Activated CD4-positive, alpha-beta T cell treated with anti-CD3 and anti-CD28 coated beads for 24 hours (primary cell): ENCODE measurements around the gene KLC3.
A peak's percentile ranks its signal among the peaks of the same experiment; 100 is the strongest.

Experiments used
- DNase-seq, 2 donors: peaks; one replicate each; pipeline ENCODE4 v3.0.0-alpha.2; 2020; ENCODE audit warnings: low read depth in 2 of 2

The KLC3 gene

GRCh38 chr19:45370410-45371204 is 30.1 kb downstream of the KLC3 start, which contains the start of gene ERCC2:
Gene ERCC2, minus strand, starts transcription at chr19:45370573. Its CDS starts 33 bp downstream, at chr19:45370540.
- peak; percentile 99 to 100 for DNase-seq

- DNase-seq = no peak
Measured at GRCh38 chr19:45376045-45376724, 35.6 kb downstream of the KLC3 start.

DNA sequence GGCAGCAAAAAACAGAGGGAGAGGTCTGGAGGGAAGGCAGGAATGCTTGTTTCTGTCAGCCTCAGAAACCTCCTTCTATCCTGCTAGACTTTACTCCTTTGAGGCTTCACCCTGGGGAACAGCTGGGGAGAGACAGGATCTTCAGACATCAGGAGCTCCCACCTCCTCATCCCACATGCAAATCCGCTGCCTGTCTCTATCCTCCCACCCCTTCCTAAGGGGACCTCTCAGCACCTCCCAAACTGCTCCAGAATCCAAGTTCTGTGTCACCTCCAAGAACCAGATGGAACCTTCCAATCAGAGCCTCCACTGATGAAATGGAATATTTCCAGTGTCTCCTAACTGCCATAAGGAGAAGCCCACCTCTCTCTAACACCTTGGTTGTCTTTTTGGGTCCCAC is 39.6 kb downstream of the KLC3 start:
- DNase-seq = no peak

GRCh38 chr19:45382426-45382825 is 41.9 kb downstream of the KLC3 start:
- no peak for DNase-seq

- DNase-seq = no peak
Measured at GRCh38 chr19:45385392-45386221, 45.1 kb downstream of the KLC3 start.

DNA sequence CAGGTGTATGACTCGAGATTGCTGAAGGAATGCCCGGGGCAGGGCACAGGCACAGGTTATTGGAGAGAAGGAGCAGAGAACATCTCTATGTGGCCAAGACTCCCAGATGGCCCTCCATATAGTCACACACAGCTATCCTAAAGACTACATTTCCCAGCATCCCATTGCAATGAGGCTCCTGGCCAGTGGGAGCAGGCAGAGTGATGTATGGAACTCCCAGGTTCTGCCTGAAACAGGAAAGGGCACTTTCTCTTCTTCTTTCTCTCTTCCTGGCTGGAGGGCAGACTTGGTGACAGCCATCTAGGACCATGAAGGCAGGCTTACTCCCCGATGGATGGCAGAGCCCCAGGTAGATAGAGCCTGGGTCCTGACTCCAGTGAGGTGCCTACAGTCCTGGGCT is 50.8 kb downstream of the KLC3 start:
- no peak for DNase-seq

DNA sequence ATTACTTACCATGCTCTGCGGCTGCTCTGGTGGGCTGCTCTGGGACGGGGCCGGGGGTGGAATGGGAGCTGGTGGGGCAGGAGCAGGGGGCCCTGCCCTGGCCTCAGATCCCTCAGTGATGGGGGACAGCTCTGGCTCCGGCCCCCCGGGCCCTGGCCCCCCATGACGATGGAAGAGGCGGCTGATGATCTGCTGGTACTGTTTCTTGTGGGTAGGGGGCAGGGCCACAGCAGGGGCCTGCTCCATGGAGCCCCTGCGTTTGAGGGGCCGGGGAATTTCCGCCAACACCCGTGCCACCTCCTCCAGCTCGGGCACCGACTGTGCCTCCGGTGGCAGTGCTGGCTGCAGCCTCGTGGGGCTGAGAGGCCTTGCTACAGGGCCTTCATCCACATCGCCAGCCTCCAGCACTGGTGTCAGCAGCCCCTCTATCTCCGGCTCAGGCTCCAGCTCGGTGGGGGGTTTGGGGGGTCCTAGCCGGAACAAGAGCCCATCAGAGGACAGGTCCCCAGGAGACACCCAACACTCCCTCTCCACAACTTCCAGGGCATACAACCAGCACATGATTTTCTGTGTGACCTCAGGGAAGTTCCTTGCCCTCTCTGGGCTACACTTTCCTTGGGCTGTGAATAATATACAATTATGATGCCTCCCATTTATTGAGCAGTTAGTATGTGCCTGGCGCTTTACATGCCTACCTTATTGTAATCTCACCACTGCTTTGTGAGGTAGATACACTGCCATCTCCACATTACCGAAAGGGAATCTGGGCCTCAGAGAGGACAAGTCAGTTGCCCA is 51.5 kb downstream of the KLC3 start:
- DNase-seq = no peak

DNA sequence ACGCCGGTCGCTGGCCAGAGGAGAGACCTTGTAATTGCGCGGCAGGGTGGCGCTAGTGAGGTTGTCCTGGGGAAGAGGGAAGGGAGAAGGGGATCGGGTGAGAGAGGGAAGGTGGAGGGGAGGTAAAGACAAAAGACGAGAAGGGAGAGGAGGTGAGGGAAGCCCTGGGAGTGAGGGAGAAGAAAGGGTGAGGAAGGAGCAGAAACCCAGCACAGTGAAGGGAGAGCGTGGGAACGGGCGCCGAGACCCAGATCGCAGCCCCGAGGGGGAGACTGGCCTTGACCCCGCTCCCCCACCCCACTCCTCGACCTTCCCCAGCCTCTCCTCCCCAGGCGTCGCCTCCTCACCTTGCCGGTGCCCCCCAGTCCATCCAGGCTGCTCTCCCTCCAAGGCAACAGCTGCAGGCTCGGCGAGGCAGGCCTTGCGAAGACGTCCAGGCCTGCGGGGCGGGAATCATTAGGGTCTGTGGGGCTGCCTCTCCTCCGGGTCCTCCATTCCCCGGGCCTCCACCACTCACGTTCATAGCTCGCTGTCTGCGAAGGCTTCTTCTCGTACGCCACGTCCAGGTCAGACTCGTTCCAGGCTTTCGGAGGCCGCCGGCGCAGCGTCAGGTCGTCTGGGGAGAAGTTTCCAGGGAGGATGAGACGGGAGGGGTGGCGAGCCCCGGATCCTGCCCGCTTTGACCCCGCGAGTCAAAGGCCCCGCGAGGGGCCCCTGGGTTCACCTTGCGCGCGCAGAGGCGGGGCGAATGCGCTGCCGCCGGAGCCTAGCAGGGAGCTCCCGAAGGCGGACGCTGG is 55.5 kb downstream of the KLC3 start:
- DNase-seq = no peak

GRCh38 chr19:45400192-45400591 is 59.6 kb downstream of the KLC3 start:
- no peak for DNase-seq
